HL-60/S4 (cell line): Measurements from ENCODE around the gene RPL7A.
"Not testable (repeated sequence)": the region's sequence is repeated elsewhere in the genome, so short reads cannot be mapped to it uniquely, and the experiment has no call there.

ENCODE experiments used
- in situ Hi-C: fragments of 300-500 bp; cut with MboI; formaldehyde crosslinking; loops from 2 replicates; pipeline ENCODE4 v1.14.3; 2022; ENCODE audit warnings: low sequenced_read_pairs

Gene RPL7A

DNA sequence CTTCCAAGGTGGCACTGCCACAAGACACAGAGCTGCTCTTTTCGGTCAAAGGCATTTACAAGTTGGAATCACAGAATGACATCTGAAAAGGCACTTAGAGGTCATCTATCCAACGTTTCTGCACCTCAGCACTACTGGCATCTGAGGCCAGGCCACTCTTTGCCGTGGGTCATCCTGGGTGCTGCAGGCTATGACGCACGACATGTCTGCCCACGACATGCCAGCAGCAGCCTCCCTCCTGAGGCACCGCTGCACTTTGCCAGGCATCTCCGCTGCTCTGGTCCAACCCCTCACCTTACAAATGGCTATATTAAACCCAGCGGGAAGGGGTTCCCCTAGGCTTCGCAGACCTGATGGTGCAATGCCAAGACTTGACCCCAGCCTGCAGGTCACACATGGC lies 19.8 kb downstream of the RPL7A start:
- in situ Hi-C loops = no loop called here

DNA sequence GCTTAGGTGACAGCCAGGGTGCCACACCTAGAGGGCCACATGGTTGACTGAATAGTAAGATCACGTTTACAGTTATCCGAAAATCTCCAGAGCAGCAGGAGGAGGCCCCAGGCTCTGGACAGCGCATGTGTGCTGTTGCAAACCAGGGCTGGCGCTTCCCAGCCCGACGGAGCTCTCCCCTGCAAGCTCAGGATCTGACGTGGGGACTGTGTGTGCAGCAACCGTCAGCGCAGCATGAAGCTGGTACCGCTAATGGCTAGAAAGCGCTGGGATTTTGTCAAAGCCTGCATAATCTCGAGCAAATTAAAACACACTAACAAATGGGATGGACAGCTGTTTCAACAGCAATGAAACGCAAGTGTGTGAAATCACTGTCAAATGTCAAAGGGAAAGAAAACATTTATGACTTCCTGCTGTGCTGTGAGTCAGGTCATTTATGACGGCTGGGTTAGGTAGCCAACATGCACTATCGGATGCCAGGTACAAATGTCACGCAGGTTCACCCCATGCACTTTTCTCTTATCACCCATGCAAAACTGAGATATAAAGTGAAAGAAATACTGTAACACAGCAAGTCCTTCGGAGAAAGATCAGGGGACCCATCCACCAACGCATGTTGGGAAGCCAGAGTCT lies 20.3 kb downstream of the RPL7A start:
- in situ Hi-C loops = no loop called here

DNA sequence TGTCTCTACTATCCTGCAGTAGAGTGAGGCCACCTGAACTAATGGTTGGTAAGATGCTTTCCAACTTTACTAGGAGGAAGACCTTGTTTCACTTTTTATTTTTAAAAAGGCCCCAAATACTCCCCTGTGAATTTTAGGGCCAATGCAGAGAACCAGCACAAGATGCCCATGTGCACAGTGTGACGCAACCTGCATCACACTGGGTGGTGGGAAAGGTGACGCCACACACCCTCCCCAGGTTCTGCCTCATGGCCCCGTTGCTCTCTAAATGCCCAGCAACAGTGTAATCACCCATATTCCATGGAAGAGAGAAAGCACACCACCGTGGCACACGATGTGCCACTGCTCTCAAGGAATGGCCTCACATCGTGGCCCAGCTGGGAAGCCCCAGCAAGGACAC lies 21.4 kb downstream of the RPL7A start:
- in situ Hi-C loops = no loop called here

DNA sequence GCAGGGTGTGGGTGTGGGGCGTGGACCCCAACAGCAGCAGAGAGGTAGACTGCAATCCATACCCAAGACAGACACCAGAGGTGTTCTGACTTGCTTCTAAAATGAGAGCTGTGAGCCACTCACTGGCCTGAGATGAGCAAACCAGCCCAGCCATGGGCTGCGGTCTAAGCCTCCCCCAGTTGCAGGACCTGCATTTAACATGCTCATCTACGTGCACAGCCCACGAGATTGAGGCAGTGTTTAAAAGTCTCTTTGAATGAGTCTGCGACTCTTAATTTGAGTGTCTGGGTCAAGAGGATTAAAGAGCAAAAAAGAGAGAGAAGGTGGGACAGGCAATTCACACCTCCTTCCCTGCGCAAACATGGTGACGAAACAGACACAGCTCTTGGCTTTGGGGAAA lies 21.9 kb downstream of the RPL7A start:
- in situ Hi-C loops = no loop called here

DNA sequence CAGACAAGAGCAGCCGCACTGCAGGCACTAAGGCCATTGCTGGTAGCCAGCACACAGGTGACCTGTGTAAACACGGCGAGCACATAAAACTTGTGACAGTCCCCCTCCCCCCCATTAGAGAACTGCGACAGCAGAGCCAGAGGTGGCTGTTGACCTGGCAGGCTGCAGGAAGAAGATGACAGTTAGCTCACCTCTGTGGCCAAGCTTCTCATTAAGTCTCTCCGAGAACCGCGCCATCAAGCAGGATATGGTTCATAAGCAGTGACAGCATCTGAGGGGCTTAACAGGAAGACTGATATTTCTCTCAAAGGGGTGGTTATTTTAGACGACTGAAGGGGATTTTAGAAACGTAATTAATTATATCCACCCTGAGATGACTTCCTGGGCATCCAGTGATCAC lies 22.7 kb downstream of the RPL7A start:
- in situ Hi-C loops = no loop called here

DNA sequence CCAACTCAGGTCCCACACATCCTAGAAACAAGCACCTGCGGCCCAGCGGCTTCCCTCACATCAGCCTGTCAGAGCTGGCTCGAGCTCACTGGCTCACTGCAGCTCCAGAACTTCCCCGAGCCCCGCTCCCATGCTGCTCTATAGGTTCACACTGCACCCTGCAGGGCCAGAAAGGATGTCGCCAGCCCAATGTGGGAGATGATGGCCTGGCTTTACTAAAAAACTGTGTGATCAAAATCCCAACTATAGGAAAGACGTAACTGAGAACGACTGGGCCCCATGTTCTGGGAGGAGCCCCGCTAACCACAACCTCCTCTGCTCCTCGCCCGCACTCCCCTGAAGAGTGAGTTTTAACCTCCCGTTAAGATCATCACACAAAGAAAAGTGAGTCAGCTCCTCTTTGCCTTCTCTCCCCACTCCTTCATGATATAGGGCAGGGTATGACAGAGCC lies 23.3 kb downstream of the RPL7A start:
- in situ Hi-C loops = no loop called here

DNA sequence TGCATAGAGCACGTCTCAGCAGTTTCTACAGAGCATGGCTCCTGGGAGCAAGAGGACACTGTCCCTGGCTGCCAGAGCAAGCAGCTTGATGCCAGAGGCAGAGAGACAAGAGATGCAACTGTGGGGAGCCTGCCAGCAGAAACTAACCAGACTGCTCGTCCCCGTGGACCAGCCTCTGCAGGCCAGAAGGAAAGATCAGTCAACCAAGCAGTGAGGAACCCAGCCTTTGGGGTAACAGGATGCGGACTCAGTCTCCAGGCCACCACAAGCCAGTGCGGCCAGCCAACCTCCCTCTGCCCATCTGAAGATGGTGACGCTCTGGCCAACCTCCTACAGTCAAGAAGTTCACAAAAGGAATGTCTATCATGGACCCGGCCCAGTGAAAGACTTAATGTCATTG lies 24.1 kb downstream of the RPL7A start:
- in situ Hi-C loops = no loop called here

DNA sequence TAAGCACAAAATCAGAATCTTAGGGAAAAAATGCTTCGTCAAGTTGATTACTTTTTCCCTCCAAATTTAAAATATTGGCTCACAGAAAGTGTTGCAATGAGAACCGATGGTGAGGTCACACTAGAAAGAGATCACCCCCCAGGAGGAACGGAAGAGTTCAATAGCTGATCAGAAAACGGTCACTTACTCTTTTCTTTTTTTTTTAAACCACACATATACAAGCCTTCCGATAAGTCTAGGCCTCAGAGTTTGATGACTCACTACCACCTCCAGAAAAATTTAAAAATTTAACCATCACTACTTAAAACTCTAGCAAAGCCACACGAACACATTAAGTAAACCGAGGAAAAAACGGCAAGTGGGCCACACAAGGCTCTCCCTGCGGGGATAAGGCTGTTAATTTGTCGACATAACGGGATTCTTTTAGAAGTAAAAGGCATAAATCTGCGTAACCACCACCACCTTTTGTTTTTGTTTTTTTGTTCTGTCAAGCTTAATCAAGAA lies 26.6 kb downstream of the RPL7A start:
- in situ Hi-C loops = no loop called here

DNA sequence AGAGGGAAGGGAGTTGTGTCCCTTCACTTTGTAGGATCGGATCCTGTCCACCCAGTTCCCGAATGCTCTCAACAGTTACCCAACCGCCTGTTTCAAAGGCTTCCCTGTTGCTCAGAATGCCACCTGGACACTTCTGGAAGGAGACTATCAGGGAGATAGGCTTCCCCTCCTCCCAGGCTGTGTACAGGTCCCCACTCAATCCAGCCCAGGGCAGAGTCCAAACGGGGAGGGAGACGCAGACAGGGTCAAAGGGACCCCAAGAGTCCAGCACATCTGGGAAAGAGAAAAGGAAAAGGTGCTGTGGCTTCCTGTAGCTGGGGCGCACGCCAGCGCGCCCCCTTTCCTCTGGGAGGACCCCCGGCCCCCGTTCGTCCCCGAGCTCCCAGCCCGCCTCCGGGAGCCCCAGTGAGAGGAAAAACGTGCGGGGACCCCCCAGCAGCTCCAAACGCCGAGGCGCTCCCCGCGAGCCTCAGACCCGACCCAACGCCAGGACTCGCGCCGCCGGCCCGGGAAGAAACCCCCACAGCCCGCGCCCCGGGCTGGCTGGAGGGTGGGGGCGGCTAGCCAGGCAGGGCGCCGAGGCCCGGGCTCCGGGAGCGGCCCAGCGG lies 27.2 kb downstream of the RPL7A start:
- in situ Hi-C loops = no loop called here

DNA sequence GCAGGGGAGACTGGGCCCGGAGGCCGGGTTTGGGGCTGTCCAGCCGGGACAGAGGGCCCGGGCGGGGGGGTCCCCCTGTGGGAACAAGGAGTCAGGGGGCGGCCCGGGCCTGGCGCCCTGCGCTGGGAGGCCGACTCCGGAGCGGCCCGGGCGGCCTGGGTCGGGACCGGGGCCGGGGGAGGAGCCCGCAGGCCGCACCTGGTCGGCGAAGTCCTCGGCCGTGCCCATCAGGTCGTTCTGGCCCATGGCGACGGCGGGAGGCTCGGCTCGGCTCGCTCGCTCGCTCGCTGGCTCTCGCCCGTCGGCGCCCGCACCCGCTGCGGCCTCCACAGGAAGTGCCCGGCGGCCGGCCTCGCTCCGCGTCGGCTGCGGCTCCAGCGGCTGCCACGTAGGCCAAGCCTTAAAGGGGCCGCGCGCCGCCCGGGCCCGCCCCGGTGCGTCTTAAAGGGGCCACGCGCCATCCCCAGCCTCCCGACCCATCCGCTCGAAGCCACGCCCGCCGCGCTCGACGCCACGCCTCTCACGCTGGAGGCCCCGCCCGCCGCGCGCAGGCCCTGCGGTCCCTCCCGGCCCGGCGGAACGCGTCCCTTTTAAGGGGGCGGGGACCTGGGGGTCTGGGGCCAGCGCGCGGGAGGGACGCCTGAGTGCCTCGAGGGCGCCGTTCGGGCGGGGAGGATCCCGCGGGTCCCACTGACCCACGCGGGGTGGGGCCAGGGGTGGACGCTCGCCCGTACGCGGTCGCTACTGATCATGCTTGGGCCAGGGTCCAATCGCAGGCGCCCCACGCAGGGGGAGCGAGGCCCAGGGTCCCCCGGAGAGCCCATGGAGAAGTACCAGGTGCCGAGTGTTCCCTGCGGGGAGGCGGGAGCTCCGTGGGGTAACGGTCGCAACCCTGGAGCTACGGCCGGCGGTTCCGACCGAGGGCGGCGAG lies 28.0 kb downstream of the RPL7A start, which contains the start of the genes STKLD1 and SURF4:
TSS of gene STKLD1 (plus strand) at position 643 of the 931 bp plus-strand sequence. CDS start at position 751, 108 bp downstream.
TSS of gene SURF4 (minus strand) at position 337 of the 931 bp plus-strand sequence. CDS start at position 246, 91 bp downstream.
- in situ Hi-C loops = no loop called here

DNA sequence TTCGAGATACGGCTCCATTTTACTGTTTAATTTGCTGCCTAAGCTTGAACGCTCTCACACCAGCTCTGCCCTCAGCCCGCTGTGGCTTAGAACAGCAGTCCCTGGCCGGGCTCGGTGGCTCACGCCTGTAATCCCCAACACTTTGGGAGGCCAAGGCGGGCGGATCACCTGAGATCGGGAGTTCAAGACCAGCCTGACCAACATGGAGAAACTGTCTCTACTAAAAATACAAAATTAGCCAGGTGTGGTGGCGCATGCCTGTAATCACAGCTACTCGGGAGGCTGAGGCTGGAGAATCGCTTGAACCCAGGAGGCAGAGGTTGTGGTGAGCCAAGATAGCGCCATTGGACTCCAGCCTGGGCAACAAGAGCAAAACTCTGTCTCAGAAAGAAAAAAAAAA lies 29.3 kb downstream of the RPL7A start:
- in situ Hi-C loops = not testable (repeated sequence)

DNA sequence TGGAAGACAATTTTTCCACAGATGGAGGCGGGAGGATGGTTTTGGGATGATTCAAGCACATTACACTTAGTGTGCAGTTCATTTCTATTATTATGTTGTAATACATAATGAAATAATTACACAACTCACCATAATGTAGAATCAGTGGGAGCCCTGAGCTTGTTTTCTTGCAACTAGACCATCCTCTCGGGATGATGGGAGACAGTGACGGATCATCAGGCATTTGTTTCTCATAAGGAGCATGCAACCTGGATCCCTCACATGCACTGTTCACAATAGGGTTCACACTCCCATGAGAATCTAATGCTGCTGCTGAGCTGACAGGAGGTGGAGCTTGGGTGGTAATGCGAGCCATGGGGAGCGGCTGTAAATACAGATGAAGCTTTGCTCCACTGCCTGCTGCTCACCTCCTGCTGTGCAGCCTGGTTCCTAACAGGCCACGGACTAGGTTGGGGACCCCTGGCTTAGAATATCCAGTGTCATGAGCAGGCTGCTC lies 29.8 kb downstream of the RPL7A start:
- in situ Hi-C loops = no loop called here

DNA sequence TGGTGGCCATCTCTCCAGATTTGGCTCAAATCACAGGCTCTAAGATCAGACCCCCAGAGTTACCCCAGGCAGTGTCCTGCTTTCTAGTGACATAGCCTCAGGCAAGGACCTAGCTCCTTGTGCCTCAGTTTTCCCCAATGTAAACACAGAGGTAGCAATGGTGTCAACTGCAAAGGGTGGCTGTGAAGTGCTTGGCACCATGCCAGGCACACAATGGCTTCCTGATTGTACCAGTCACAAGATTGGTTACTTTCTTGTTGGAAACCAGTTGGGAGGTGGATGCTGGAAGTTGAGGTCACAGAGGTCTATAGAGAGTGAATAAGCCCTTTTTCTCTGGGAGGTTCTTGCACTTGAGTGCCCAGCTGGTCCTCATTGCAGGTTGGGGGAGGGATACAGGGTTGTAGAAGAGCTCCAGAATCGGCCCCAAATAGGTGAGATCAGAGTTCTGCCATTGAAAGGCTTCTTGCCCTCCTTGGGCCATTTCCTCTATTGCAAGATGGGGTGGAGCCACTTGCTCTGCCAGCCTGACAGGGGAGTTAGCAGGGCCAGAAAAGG lies 30.5 kb downstream of the RPL7A start:
- in situ Hi-C loops = no loop called here

DNA sequence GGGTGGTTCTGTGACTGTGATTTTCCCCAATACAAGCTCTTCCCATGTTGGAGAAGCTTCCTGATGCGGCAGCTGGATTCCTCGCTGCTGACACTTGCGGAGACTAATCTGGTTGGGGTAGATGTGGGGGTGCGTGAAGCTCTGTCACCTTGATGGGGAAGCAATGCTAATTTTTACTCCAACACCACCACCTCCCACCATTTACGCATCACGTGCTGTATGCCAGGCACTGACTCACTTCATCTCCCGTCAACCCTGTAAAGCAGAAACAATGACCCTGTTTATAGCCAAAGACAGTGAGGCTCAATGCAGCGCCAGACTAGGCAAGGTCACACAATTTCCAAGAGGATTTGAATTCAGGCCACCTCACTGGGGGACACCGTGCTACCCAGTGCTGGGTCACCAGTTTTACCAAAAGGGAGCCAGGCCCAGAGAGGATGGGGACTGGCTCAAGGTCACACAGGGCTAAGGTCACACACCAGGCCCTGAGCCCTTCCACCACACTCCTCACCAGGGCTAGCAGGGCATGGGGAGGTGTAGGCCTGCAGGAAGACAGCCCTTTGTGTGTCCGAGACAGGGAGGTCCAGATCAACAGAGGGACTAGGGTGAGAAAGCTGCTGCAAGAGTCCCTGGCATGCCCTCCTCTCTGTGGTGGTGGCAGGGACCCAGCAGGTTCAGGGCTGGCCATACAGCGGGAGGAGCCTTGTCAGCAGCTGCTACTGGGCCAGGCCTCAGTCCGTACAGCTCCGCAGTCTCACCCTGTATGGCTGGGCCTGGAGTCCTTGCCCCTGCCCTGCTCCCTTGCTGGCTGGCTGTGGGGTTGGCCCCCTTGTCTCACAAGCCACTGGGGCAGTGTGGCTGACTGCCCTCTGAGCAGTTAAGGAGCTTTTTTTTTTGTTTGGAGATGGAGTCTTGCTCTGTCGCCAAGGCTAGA lies 31.4 kb downstream of the RPL7A start:
- in situ Hi-C loops = no loop called here

DNA sequence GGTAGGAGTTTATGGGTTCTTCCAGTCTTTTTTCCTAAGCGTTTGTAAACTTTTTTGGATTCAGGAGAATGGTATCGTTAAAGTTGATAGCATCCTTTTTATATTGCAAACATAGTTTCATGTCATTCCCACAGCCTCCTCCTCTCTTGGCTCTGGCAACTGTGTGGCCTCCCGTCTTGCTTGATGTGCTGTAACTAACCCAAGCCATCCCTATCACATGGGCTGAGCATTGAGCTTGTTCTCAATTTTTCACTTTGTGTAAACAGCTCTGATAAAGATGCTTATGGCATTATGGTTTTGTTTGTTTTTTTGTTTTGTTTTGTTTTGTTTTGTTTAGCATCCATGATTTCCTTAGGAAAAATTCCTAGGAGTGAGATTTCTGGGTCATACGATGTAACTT lies 32.7 kb downstream of the RPL7A start:
- in situ Hi-C loops = no loop called here

DNA sequence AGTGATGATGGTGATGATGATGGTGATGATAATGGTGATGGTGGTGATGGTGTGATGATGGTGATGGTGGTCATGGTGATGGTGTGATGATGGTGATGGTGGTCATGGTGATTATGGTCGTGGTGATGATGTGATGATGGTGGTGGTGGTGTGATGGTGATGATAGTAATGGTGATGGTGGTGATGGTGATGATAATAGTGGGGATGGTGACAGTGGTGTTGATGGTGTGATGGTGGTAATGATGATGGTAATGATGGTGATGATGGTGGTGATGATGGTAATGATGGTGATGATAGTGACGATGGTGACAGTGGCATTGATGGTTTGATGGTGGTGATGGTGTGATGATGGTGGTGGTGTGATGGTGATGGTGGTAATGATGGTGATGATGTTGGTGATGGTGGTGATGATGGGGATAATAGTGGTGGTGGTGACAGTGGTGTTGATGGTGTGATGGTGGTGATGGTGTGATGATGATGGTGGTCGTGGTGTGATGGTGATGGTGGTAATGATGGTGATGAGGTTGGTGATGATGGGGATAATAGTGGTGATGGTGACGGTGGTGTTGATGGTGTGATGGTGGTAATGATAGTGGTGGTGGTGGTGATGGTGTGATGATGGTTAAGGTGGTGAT lies 34.6 kb downstream of the RPL7A start:
- in situ Hi-C loops = no loop called here

DNA sequence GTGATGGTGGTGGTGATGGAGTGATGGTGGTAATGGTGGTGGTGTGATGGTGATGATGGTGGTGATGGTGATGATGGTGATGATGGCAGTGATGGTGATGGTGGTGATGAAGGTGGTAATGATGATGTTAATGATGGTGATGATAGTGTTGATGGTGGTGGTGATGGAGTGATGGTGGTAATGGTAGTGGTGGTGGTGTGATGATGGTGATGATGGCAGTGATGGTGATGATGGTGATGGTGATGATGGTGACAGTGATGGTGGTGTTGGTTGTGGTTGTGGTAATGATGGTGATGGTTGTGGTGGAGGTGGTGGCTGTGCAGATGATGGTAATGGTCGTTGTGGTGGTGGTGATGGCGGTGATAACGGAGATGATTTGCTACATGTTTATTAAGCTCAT lies 35.4 kb downstream of the RPL7A start:
- in situ Hi-C loops = no loop called here

DNA sequence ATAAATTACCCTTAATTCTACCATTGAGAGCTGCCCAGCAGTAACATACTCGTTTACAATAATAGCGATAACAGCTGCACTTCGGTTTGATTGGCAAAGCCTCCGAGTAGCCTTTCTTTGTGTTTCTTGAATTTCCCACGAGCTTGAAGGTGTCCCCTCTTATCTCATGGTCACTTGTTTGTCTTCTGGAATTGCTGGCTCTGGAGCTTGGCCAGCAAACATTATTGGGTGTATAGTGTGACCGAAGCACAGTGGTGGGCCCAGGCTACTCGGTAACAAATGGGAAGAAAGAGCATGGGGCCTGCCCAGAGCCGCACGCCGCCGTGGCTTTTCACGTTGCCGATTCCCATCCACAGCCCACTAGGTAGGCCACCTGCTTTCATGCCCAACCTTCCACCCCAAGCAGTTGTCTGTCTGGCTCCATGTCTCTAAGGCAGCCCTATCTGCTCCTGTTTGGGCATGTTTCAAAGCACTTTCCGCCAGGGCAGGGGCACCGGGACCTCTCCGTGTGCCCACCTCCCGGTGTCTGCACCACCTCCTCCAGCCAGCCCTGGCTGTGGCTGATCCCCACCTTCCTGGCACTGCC lies 36.8 kb downstream of the RPL7A start:
- in situ Hi-C loops = no loop called here

DNA sequence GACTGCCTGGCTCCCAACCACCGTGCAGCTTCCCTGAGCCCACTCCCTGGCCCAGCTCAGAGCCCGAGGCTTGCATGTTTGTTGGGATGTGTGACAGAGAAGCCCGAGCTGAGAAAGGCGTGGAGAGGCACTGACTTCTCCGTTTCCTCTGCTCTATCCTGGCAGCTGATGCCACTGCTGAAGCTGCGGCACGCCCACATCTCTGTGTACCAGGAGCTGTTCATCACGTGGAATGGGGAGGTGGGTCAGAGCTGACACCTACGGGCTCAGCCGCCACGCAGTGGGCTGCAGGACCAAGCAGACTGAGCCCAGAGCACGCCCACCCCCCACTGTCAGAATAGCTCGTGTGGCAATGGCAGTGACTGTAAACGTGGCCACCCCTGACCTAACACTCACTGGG lies 37.4 kb downstream of the RPL7A start:
- in situ Hi-C loops = no loop called here
